Testis (tissue), 2 donors: ENCODE measurements around the gene CA11.

Experiments
- CTCF ChIP-seq, 3 experiments: fragments of 450-650 bp in 2 of 3; fragments of 200-600 bp in 1 of 3; sonication (generic) in 1 of 3; IDR thresholded peaks; one replicate each; pipeline ENCODE4 v1.5.1; 2016 to 2019; ENCODE audit warnings: antibody characterized with exemption in 3 of 3, mild to moderate bottlenecking in 2 of 3, moderate library complexity in 1 of 3
- POLR2A ChIP-seq: fragments of 450-650 bp; IDR thresholded peaks from one replicate; pipeline ENCODE4 v1.6.1; 2017; ENCODE audit warnings: antibody characterized with exemption, mild to moderate bottlenecking, moderate library complexity

DNA sequence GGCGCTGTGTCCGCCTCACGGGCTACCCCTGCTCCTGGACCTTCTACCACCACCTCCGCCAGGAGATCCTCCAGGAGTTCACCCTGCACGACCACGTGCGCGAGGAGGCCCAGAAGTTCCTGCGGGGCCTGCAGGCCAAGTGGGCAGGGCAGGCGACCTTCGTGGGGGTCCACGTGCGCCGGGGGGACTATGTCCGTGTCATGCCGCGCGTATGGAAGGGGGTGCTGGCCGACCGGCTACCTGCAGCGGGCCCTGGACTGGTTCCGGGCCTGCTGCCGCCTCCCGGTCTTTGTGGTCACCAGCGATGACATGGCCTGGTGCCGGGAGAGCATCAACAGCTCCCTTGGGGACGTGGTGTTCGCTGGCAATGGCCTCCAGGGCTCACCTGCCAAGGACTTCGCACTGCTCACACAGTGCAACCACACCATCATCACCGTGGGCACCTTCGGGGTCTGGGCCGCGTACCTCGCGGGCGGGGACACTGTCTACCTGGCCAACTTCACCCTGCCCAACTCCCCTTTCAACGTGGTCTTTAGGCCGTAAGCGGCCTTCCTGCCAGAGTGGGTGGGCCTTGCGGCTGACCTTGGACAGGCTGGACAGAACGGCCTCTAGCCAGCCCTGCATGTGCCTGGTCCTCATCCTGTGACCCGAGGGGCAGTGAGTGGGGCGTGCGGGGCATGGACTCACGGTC is 34.6 kb upstream of the CA11 start:
- TF ChIP-seq CTCF (IDR thresholded peaks at IDR 0.05) = no peak
- no peak for TF ChIP-seq POLR2A
